ENCODE data around the gene WDR7.

WDR7 gene

DNA sequence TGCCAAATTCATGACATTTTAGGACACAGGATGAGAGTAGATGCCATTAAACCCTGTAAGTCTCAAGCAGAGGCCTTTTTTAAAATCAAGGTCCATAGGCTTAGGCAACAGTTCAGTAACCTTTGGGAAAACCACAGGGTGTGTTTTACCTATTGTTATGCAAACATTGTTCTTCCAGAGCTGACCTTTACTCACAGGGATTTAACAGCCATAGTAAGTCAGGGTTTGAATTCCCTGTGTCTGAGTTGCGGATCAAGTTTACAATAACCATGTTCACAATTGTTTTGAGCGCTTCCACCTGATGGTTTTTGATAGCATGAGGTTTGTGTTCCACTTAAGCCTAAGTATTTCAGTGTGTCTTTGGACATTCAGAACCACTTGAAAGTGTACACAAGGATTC is 335.7 kb downstream of the WDR7 start:
- Histone ChIP-seq H3K27me3 (ENCODE audit: control insufficient read depth in 1 of 2, insufficient read depth in 2 of 2, low read length in 2 of 2) (no peaks in the 10 kb centered on the region), H3K9me3 (ENCODE audit: control insufficient read depth in 1 of 2, low read length in 2 of 2) (no peaks in the 10 kb centered on the region), H3K4me3 (ENCODE audit: low read depth in 1 of 2, low read length in 2 of 2) (no peak overlapping the region), H3K4me1 (ENCODE audit: control insufficient read depth in 1 of 2, insufficient read depth in 2 of 2, low read length in 2 of 2) (peaks cover 3 to 7% of the 10 kb centered on the region in 2 donors), H3K36me3 (ENCODE audit: control insufficient read depth in 1 of 2, insufficient read depth in 2 of 2, low read length in 2 of 2) (no peaks in the 10 kb centered on the region), H3K9ac (ENCODE audit: low read depth in 1 of 2, low read length in 2 of 2) (no peak overlapping the region), H3K27ac (ENCODE audit: low read depth, low read length) (no peak overlapping the region)

GRCh38 chr18:56987236-56987635 is 336.1 kb downstream of the WDR7 start:
- Histone ChIP-seq H3K9ac (ENCODE audit: low read depth in 1 of 2, low read length in 2 of 2) (no peak overlapping the region), H3K9me3 (ENCODE audit: control insufficient read depth in 1 of 2, low read length in 2 of 2) (no peaks in the 10 kb centered on the region), H3K27me3 (ENCODE audit: control insufficient read depth in 1 of 2, insufficient read depth in 2 of 2, low read length in 2 of 2) (no peaks in the 10 kb centered on the region), H3K36me3 (ENCODE audit: control insufficient read depth in 1 of 2, insufficient read depth in 2 of 2, low read length in 2 of 2) (no peaks in the 10 kb centered on the region), H3K4me1 (ENCODE audit: control insufficient read depth in 1 of 2, insufficient read depth in 2 of 2, low read length in 2 of 2) (peaks cover 3 to 7% of the 10 kb centered on the region in 2 donors), H3K4me3 (ENCODE audit: low read depth in 1 of 2, low read length in 2 of 2) (no peak overlapping the region), H3K27ac (ENCODE audit: low read depth, low read length) (no peak overlapping the region)

- Histone ChIP-seq H3K9me3 (ENCODE audit: control insufficient read depth in 1 of 2, low read length in 2 of 2) (no peaks in the 10 kb centered on the region), H3K4me1 (ENCODE audit: control insufficient read depth in 1 of 2, insufficient read depth in 2 of 2, low read length in 2 of 2) (peaks cover 3 to 7% of the 10 kb centered on the region in 2 donors), H3K4me3 (ENCODE audit: low read depth in 1 of 2, low read length in 2 of 2) (no peak overlapping the region), H3K36me3 (ENCODE audit: control insufficient read depth in 1 of 2, insufficient read depth in 2 of 2, low read length in 2 of 2) (no peaks in the 10 kb centered on the region), H3K27ac (ENCODE audit: low read depth, low read length) (no peak overlapping the region), H3K9ac (ENCODE audit: low read depth in 1 of 2, low read length in 2 of 2) (no peak overlapping the region), H3K27me3 (ENCODE audit: control insufficient read depth in 1 of 2, insufficient read depth in 2 of 2, low read length in 2 of 2) (no peaks in the 10 kb centered on the region)
Measured at GRCh38 chr18:56988022-56988421, 336.9 kb downstream of the WDR7 start.

GRCh38 chr18:56990678-56991077 is 339.5 kb downstream of the WDR7 start:
- Histone ChIP-seq H3K27me3 (ENCODE audit: control insufficient read depth in 1 of 2, insufficient read depth in 2 of 2, low read length in 2 of 2) (no peaks in the 10 kb centered on the region), H3K4me3 (ENCODE audit: low read depth in 1 of 2, low read length in 2 of 2) (no peak overlapping the region), H3K4me1 (ENCODE audit: control insufficient read depth in 1 of 2, insufficient read depth in 2 of 2, low read length in 2 of 2) (peaks cover 5 to 7% of the 10 kb centered on the region in 2 donors), H3K9me3 (ENCODE audit: control insufficient read depth in 1 of 2, low read length in 2 of 2) (no peaks in the 10 kb centered on the region), H3K9ac (ENCODE audit: low read depth in 1 of 2, low read length in 2 of 2) (no peak overlapping the region), H3K36me3 (ENCODE audit: control insufficient read depth in 1 of 2, insufficient read depth in 2 of 2, low read length in 2 of 2) (no peaks in the 10 kb centered on the region), H3K27ac (ENCODE audit: low read depth, low read length) (no peak overlapping the region)

DNA sequence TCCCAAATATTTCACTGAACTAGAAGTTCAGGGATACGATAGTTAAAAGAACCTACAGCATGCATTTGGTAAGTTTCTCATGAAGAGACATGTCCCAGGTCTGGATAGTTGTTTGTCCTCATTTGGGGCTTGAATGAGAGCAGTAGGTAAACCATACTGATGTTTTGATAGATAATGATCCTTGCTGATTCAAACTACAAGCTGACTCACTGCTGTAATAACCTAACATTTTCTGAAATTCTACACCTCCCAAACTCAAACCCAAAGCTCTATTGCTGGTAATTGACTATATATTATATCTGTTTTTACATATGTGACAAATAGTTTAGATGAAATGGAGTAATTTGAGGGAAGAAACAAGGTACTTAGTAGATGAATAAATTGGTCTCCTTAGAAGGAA is 341.6 kb downstream of the WDR7 start:
- H3K27me3 ChIP-seq (ENCODE audit: control insufficient read depth in 1 of 2, insufficient read depth in 2 of 2, low read length in 2 of 2): no peaks in the 10 kb centered on the region
- H3K27ac ChIP-seq (ENCODE audit: low read depth, low read length): no peak overlapping the region
- no peaks in the 10 kb centered on the region for H3K9me3 ChIP-seq (ENCODE audit: control insufficient read depth in 1 of 2, low read length in 2 of 2)
- H3K4me3 ChIP-seq (ENCODE audit: low read depth in 1 of 2, low read length in 2 of 2): no peak overlapping the region
- no peaks in the 10 kb centered on the region for H3K36me3 ChIP-seq (ENCODE audit: control insufficient read depth in 1 of 2, insufficient read depth in 2 of 2, low read length in 2 of 2)
- H3K4me1 ChIP-seq (ENCODE audit: control insufficient read depth in 1 of 2, insufficient read depth in 2 of 2, low read length in 2 of 2): peaks cover 0 to 8% of the 10 kb centered on the region in 2 donors
- H3K9ac ChIP-seq (ENCODE audit: low read depth in 1 of 2, low read length in 2 of 2): no peak overlapping the region

GRCh38 chr18:56995579-56996188 is 344.5 kb downstream of the WDR7 start:
- Histone ChIP-seq H3K9me3 (ENCODE audit: control insufficient read depth in 1 of 2, low read length in 2 of 2) (no peaks in the 10 kb centered on the region), H3K27ac (ENCODE audit: low read depth, low read length) (no peak overlapping the region), H3K4me3 (ENCODE audit: low read depth in 1 of 2, low read length in 2 of 2) (no peak overlapping the region), H3K27me3 (ENCODE audit: control insufficient read depth in 1 of 2, insufficient read depth in 2 of 2, low read length in 2 of 2) (no peaks in the 10 kb centered on the region), H3K4me1 (ENCODE audit: control insufficient read depth in 1 of 2, insufficient read depth in 2 of 2, low read length in 2 of 2) (peaks cover 0 to 8% of the 10 kb centered on the region in 2 donors), H3K9ac (ENCODE audit: low read depth in 1 of 2, low read length in 2 of 2) (no peak overlapping the region), H3K36me3 (ENCODE audit: control insufficient read depth in 1 of 2, insufficient read depth in 2 of 2, low read length in 2 of 2) (no peaks in the 10 kb centered on the region)

DNA sequence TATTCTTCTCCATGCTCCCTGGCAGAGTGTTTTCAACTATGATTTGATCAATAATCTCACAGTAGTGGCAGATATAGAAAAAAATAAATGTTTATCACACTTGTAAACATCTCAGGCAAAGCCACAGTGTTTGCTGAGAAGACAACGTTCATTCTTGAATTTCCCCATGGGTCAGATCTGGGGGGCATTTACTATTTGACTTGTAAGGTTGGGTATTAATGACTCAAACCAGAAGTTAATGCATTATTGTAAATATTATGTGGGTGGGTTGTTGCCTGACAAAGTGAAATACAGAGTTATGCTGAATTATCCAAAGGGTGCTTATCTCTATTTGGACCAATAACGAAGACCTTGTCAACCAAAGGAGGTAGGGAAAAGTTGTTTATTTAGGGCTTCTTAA is 346.0 kb downstream of the WDR7 start:
- H3K9me3 ChIP-seq (ENCODE audit: control insufficient read depth in 1 of 2, low read length in 2 of 2): no peaks in the 10 kb centered on the region
- no peak overlapping the region for H3K4me3 ChIP-seq (ENCODE audit: low read depth in 1 of 2, low read length in 2 of 2)
- no peaks in the 10 kb centered on the region for H3K27me3 ChIP-seq (ENCODE audit: control insufficient read depth in 1 of 2, insufficient read depth in 2 of 2, low read length in 2 of 2)
- H3K36me3 ChIP-seq (ENCODE audit: control insufficient read depth in 1 of 2, insufficient read depth in 2 of 2, low read length in 2 of 2): no peaks in the 10 kb centered on the region
- H3K9ac ChIP-seq (ENCODE audit: low read depth in 1 of 2, low read length in 2 of 2): no peak overlapping the region
- no peak overlapping the region for H3K27ac ChIP-seq (ENCODE audit: low read depth, low read length)
- peaks cover 0 to 8% of the 10 kb centered on the region in 2 donors for H3K4me1 ChIP-seq (ENCODE audit: control insufficient read depth in 1 of 2, insufficient read depth in 2 of 2, low read length in 2 of 2)

DNA sequence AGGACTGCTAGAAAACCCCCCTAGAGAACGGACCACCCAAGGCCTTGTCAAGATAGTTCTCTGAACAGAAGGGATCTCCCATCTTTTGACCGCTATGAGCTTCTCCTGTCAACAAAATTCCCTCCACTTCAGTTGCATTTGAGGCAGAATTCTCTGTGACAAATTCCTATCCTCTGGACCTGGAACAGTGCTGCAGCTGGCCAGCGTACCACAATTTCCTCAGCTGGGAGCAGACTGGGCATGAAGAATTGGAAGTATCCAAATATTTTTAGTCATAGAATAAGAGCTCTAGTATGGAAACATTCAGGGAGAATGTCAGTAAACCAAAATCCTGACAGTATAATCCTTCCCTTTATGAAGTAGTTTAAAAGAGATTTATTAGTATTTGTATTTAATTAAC is 348.7 kb downstream of the WDR7 start:
- H3K9me3 ChIP-seq (ENCODE audit: control insufficient read depth in 1 of 2, low read length in 2 of 2): no peaks in the 10 kb centered on the region
- H3K27me3 ChIP-seq (ENCODE audit: control insufficient read depth in 1 of 2, insufficient read depth in 2 of 2, low read length in 2 of 2): no peaks in the 10 kb centered on the region
- no peak overlapping the region for H3K27ac ChIP-seq (ENCODE audit: low read depth, low read length)
- H3K4me1 ChIP-seq (ENCODE audit: control insufficient read depth in 1 of 2, insufficient read depth in 2 of 2, low read length in 2 of 2): peaks cover 7 to 25% of the 10 kb centered on the region in 2 donors
- H3K9ac ChIP-seq (ENCODE audit: low read depth in 1 of 2, low read length in 2 of 2): no peak overlapping the region
- H3K4me3 ChIP-seq (ENCODE audit: low read depth in 1 of 2, low read length in 2 of 2): no peak overlapping the region
- H3K36me3 ChIP-seq (ENCODE audit: control insufficient read depth in 1 of 2, insufficient read depth in 2 of 2, low read length in 2 of 2): no peaks in the 10 kb centered on the region

DNA sequence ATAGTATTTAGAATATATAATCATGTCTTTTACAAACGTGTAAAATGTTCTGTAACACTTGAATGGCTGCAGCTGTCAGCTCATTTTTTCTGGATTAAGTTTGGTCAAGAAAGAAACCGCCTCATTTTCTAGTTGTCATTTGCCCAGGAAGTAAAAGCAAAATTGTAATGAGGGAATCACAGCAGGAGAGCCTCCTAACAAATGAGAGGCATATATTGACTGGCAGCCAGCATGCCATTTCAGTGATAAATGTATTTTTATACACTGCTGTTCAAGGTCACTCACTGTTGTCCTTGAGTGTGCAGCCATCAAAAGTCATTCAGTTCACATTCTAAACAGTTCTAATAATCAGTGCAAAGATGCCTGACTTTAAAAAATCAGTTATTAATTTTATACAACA is 351.5 kb downstream of the WDR7 start:
- Histone ChIP-seq H3K4me3 (ENCODE audit: low read depth in 1 of 2, low read length in 2 of 2) (no peak overlapping the region), H3K36me3 (ENCODE audit: control insufficient read depth in 1 of 2, insufficient read depth in 2 of 2, low read length in 2 of 2) (no peaks in the 10 kb centered on the region), H3K4me1 (ENCODE audit: control insufficient read depth in 1 of 2, insufficient read depth in 2 of 2, low read length in 2 of 2) (peaks cover 7 to 26% of the 10 kb centered on the region in 2 donors), H3K27me3 (ENCODE audit: control insufficient read depth in 1 of 2, insufficient read depth in 2 of 2, low read length in 2 of 2) (no peaks in the 10 kb centered on the region), H3K27ac (ENCODE audit: low read depth, low read length) (no peak overlapping the region), H3K9me3 (ENCODE audit: control insufficient read depth in 1 of 2, low read length in 2 of 2) (no peaks in the 10 kb centered on the region), H3K9ac (ENCODE audit: low read depth in 1 of 2, low read length in 2 of 2) (no peak overlapping the region)

DNA sequence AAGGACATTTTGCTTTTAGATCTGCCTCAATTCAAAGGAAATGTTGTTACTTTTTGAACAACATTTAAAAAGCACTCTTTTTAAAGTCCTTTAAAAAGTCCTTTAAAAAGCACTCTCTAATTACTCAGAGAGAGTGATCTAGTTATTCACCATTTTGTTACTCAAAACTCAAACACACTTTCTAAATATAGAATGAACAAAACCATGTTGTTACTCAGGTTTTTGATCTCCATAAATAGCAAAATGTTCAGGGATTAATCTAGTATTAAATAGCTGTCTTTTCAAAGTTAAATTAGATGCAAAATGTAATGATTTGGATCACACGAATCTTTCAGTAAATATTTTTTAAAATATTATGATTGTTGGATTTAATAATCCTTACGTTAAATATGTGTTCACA is 352.2 kb downstream of the WDR7 start:
- H3K36me3 ChIP-seq (ENCODE audit: control insufficient read depth in 1 of 2, insufficient read depth in 2 of 2, low read length in 2 of 2): no peaks in the 10 kb centered on the region
- peaks cover 7 to 26% of the 10 kb centered on the region in 2 donors for H3K4me1 ChIP-seq (ENCODE audit: control insufficient read depth in 1 of 2, insufficient read depth in 2 of 2, low read length in 2 of 2)
- no peak overlapping the region for H3K27ac ChIP-seq (ENCODE audit: low read depth, low read length)
- H3K27me3 ChIP-seq (ENCODE audit: control insufficient read depth in 1 of 2, insufficient read depth in 2 of 2, low read length in 2 of 2): no peaks in the 10 kb centered on the region
- H3K4me3 ChIP-seq (ENCODE audit: low read depth in 1 of 2, low read length in 2 of 2): no peak overlapping the region
- H3K9ac ChIP-seq (ENCODE audit: low read depth in 1 of 2, low read length in 2 of 2): no peak overlapping the region
- no peaks in the 10 kb centered on the region for H3K9me3 ChIP-seq (ENCODE audit: control insufficient read depth in 1 of 2, low read length in 2 of 2)
